ENCODE data around the gene HSPG2. TPM values are rescaled to one million over a fixed set of nuclear protein-coding genes. Genes with fewer than 3 reads are reported as not detected.

Gene HSPG2
- total and polyA plus RNA-seq, 9 of the 15 experiments (the other 6 are each of a cell fraction or from before 2014, with no cell fraction given) = 0.14 to 160 (median 15.7) TPM

DNA sequence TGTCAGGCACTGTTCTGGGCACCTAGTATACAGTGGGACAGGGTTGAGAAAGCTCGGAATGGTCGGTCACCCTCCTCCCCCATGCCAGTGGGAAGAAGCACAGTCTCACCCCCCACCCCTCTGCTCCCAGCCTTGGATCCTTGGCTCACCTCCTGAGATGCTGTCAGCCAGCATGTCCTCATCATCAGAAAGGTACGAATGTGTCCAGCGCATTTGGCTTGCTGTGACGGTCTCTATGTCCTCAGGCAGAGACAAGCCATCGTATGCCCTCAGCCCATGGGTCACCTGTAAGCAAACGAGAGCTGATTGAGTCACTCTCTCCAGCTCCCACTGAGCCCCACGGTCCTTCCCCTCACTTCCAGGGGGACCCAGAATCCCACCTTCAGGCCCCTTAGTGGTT is 41.1 kb downstream of the HSPG2 start:
- TF ChIP-seq, protein P1, sequence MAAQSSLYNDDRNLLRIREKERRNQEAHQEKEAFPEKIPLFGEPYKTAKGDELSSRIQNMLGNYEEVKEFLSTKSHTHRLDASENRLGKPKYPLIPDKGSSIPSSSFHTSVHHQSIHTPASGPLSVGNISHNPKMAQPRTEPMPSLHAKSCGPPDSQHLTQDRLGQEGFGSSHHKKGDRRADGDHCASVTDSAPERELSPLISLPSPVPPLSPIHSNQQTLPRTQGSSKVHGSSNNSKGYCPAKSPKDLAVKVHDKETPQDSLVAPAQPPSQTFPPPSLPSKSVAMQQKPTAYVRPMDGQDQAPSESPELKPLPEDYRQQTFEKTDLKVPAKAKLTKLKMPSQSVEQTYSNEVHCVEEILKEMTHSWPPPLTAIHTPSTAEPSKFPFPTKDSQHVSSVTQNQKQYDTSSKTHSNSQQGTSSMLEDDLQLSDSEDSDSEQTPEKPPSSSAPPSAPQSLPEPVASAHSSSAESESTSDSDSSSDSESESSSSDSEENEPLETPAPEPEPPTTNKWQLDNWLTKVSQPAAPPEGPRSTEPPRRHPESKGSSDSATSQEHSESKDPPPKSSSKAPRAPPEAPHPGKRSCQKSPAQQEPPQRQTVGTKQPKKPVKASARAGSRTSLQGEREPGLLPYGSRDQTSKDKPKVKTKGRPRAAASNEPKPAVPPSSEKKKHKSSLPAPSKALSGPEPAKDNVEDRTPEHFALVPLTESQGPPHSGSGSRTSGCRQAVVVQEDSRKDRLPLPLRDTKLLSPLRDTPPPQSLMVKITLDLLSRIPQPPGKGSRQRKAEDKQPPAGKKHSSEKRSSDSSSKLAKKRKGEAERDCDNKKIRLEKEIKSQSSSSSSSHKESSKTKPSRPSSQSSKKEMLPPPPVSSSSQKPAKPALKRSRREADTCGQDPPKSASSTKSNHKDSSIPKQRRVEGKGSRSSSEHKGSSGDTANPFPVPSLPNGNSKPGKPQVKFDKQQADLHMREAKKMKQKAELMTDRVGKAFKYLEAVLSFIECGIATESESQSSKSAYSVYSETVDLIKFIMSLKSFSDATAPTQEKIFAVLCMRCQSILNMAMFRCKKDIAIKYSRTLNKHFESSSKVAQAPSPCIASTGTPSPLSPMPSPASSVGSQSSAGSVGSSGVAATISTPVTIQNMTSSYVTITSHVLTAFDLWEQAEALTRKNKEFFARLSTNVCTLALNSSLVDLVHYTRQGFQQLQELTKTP (IDR thresholded peaks at IDR 0.05; ENCODE audit: low read depth in 1 of 2, partially characterized antibody in 2 of 2) = no peak
- peak; percentile 75; the same call in 1 of the 2 replicates for TF ChIP-seq ZKSCAN1 (IDR thresholded peaks at IDR 0.05; ENCODE audit: low read depth, low read length)
- no TSS peak for BruUV-seq (replicated peaks)
- peaks cover 9% of the 10 kb centered on the region; the same call in 1 of the 3 replicates for H3K79me2 ChIP-seq (ENCODE audit: control insufficient read depth, insufficient read depth, low read length)
- peaks cover 66% of the 10 kb centered on the region; the same call in 2 of the 3 replicates for H3K36me3 ChIP-seq (ENCODE audit: control insufficient read depth, insufficient read depth, low read length)
- no peak overlapping the region for H3K4me3 ChIP-seq
- no peaks in the 10 kb centered on the region; the same call in 1 of the 2 replicates for H3K9me3 ChIP-seq (replicated peaks; ENCODE audit: control insufficient read depth, insufficient read depth, low read depth, low read length)
- DNase-seq (ENCODE audit: extremely low read depth in 1 of 4, low spot score in 3 of 4) = no peak
- 91% methylated on average over 8 of the region's 8 CpGs for WGBS (ENCODE audit: insufficient coverage, low coverage, missing lambda C conversion rate)
- in situ Hi-C loops (cut with MboI) (no loop called here), intact Hi-C loops (cut with micrococcal nuclease) (no loop called here)
- no peaks in the 10 kb centered on the region for H3K27me3 ChIP-seq (ENCODE audit: control insufficient read depth in 2 of 2, insufficient read depth in 2 of 2, low read length in 2 of 2)
- POLR2A ChIA-PET = interaction anchor here (1.2 kb wide), 1 partner anchor 285 kb away, joined by 3 read pairs; no protein-coding TSS in a partner anchor
- peak; percentile 81 for FAIRE-seq
- H3K9me1 ChIP-seq (ENCODE audit: control insufficient read depth, insufficient read depth, low read length) = no peaks in the 10 kb centered on the region
- CTCF ChIA-PET (ENCODE audit: low intra/inter-chr PET ratio) = no interaction called here
- H4K20me1 ChIP-seq (replicated peaks; ENCODE audit: control insufficient read depth, insufficient read depth, low read length) = no peaks in the 10 kb centered on the region
- H2AFZ ChIP-seq (ENCODE audit: low read depth, low read length) = no peak overlapping the region
- peaks cover 22 to 50% of the 10 kb centered on the region in 2 experiments; a peak in 4 of 5 replicates for H3K4me1 ChIP-seq (replicated peaks in 1 of 2; ENCODE audit: control insufficient read depth in 2 of 2, insufficient read depth in 2 of 2, low read length in 2 of 2)
- peak overlapping the region; percentile 7 to 87; a peak in 2 of 4 replicates for H3K9ac ChIP-seq (ENCODE audit: insufficient read depth in 1 of 2, low read depth in 2 of 2, low read length in 2 of 2)
- no peak for ATAC-seq
- H3K27ac ChIP-seq (ENCODE audit: extremely low read depth, low read depth, low read length) = no peak overlapping the region
- no peak overlapping the region for H3K4me2 ChIP-seq (ENCODE audit: insufficient read depth, low read length)
